Common myeloid progenitor, CD34-positive (primary cell): ENCODE results near the gene PDE11A.

Source experiments
- CTCF ChIA-PET: fragments of 350-600 bp; sonication (Branson Sonifier 250); formaldehyde crosslinking; loops from one replicate; lab custom pipeline; 2021; ENCODE audit warnings: antibody characterized with exemption; lab: Charles Lee
- POLR2A ChIA-PET: fragments of 350-600 bp; sonication (Branson Sonifier 250); formaldehyde crosslinking; loops from one replicate; lab custom pipeline; 2021; ENCODE audit warnings: antibody characterized with exemption; lab: Charles Lee
- DNase-seq, 3 donors: peaks; one replicate each; pipeline versions ENCODE4 v3.0.0 to v3.0.0-alpha.2; 2013
- H3K27ac ChIP-seq, 2 experiments: 1 replicate in 1 of 2; 2 replicates in 1 of 2; pipeline ENCODE4 v1.7.0; 2013; ENCODE audit warnings: inconsistent platforms in 2 of 2, low read length in 2 of 2, mild to moderate bottlenecking in 2 of 2, low read depth in 1 of 2, moderate library complexity in 1 of 2; ENCODE audit not compliant: severe bottlenecking in 2 of 2, insufficient read depth in 1 of 2, poor library complexity in 1 of 2
- H3K27me3 ChIP-seq, 5 experiments: replicated peaks in 2 of 5; 1 replicate in 3 of 5; 2 replicates in 2 of 5; pipeline versions ENCODE4 v1.6.1 to v1.7.0; 2013; ENCODE audit warnings: low read length in 4 of 5, mild to moderate bottlenecking in 2 of 5, moderate library complexity in 2 of 5, inconsistent platforms in 1 of 5; ENCODE audit not compliant: insufficient read depth in 5 of 5, control insufficient read depth in 4 of 5
- H3K36me3 ChIP-seq, 4 experiments: 1 replicate in 2 of 4; 2 replicates in 2 of 4; pipeline versions ENCODE4 v1.6.1 to v1.7.0; 2013; ENCODE audit warnings: low read length in 3 of 4, control low read depth in 1 of 4, mild to moderate bottlenecking in 1 of 4; ENCODE audit not compliant: control insufficient read depth in 4 of 4, insufficient read depth in 4 of 4
- H3K4me1 ChIP-seq, 4 experiments: 1 replicate in 3 of 4; 2 replicates in 1 of 4; pipeline versions ENCODE4 v1.6.1 to v1.7.1; 2013; ENCODE audit warnings: low read length in 3 of 4, mild to moderate bottlenecking in 3 of 4, control low read depth in 1 of 4, inconsistent platforms in 1 of 4, moderate library complexity in 1 of 4; ENCODE audit not compliant: control insufficient read depth in 4 of 4, insufficient read depth in 4 of 4; ENCODE audit errors: control extremely low read depth in 1 of 4
- H3K4me3 ChIP-seq, 7 experiments: 1 replicate in 4 of 7; 2 replicates in 3 of 7; pipeline versions ENCODE4 v1.5.1 to v1.7.0; 2013; ENCODE audit warnings: mild to moderate bottlenecking in 7 of 7, low read length in 6 of 7, moderate library complexity in 6 of 7, inconsistent platforms in 2 of 7, low read depth in 2 of 7, control low read depth in 1 of 7; ENCODE audit not compliant: insufficient read depth in 4 of 7, control insufficient read depth in 1 of 7; ENCODE audit errors: extremely low read depth in 1 of 7
- H3K9me3 ChIP-seq, 5 experiments: 1 replicate in 4 of 5; 2 replicates in 1 of 5; pipeline versions ENCODE4 v1.6.1 to v1.7.1; 2013; ENCODE audit warnings: low read length in 4 of 5, mild to moderate bottlenecking in 2 of 5, inconsistent platforms in 1 of 5, low read depth in 1 of 5, moderate library complexity in 1 of 5; ENCODE audit not compliant: control insufficient read depth in 4 of 5, insufficient read depth in 2 of 5; ENCODE audit errors: control extremely low read depth in 1 of 5
- WGBS: methylation state at CpG from one replicate; pipeline ENCODE4 v1.1.5; 2013; ENCODE audit not compliant: insufficient coverage; 5-methylcytosine and 5-hydroxymethylcytosine counted together

PDE11A gene

GRCh38 chr2:178111743-178112142 lies 39.2 kb upstream of the PDE11A start:
- Histone ChIP-seq H3K4me1 (peaks cover 0 to 18% (median 8%) of the 10 kb centered on the region in 4 experiments), H3K27ac (no peak overlapping the region), H3K4me3 (peak overlapping the region in 4 of 7 experiments; percentile 80 to 100 (median 97)), H3K36me3 (peaks cover 0 to 4% (median 2%) of the 10 kb centered on the region in 4 experiments), H3K9me3 (no peaks in the 10 kb centered on the region), H3K27me3 (peaks cover 0 to 1% (median 0%) of the 10 kb centered on the region in 5 experiments)
- no peak for DNase-seq
- CTCF ChIA-PET, result interaction anchor here (0.6 to 2.3 kb wide), 16 partner anchors 10 to 310 kb away, joined by 3 to 9 read pairs (median 4); no protein-coding TSS in a partner anchor
- WGBS, result 100% methylated on average over 1 of the region's 1 CpG
- POLR2A ChIA-PET, result no interaction called here

- ChIA-PET POLR2A (interaction anchor here (0.9 kb wide), 1 partner anchor 31 kb away, joined by 3 read pairs; no protein-coding TSS in a partner anchor), CTCF (interaction anchor here (0.6 to 2.3 kb wide), 11 partner anchors 8 to 308 kb away, joined by 3 to 9 read pairs (median 4); no protein-coding TSS in a partner anchor)
- DNase-seq, result no peak
- WGBS, result 64% methylated on average over 2 of the region's 4 CpGs
- no peak overlapping the region for H3K4me3 ChIP-seq
- peaks cover 0 to 18% (median 8%) of the 10 kb centered on the region in 4 experiments for H3K4me1 ChIP-seq
- H3K36me3 ChIP-seq, result no peaks in the 10 kb centered on the region
- no peak overlapping the region for H3K27ac ChIP-seq
- H3K27me3 ChIP-seq, result peaks cover 0 to 1% (median 0%) of the 10 kb centered on the region in 5 experiments
- no peaks in the 10 kb centered on the region for H3K9me3 ChIP-seq
These were observed 38.1 kb upstream of the PDE11A start for GRCh38 chr2:178110681-178111080.

- peak; percentile 46 to 74 (median 70) for DNase-seq
- CTCF ChIA-PET, result interaction anchor here (0.9 to 1.5 kb wide), 4 partner anchors 9 to 99 kb away, joined by 3 to 8 read pairs (median 4); no protein-coding TSS in a partner anchor
These were observed 37.2 kb upstream of the PDE11A start for GRCh38 chr2:178109813-178110212.

GRCh38 chr2:178108176-178108575 lies 35.6 kb upstream of the PDE11A start:
- no peak for DNase-seq
- ChIA-PET CTCF (interaction anchor here (0.6 kb wide), 1 partner anchor 428 kb away, joined by 3 read pairs; no protein-coding TSS in a partner anchor), POLR2A (no interaction called here)
- Histone ChIP-seq H3K4me1 (peaks cover 0 to 10% (median 2%) of the 10 kb centered on the region in 4 experiments), H3K36me3 (no peaks in the 10 kb centered on the region), H3K27ac (no peak overlapping the region), H3K27me3 (peaks cover 0 to 1% (median 0%) of the 10 kb centered on the region in 5 experiments), H3K4me3 (no peak overlapping the region), H3K9me3 (no peaks in the 10 kb centered on the region)
- WGBS, result 90% methylated on average over 18 of the region's 21 CpGs

More at GRCh38 chr2:178109813-178110212, 37.2 kb upstream of the PDE11A start:
- no CpG with 5 or more reads among the region's 1 CpG for WGBS
- peaks cover 0 to 1% (median 0%) of the 10 kb centered on the region in 5 experiments for H3K27me3 ChIP-seq
- no peaks in the 10 kb centered on the region for H3K36me3 ChIP-seq
- H3K4me1 ChIP-seq, result peaks cover 0 to 19% (median 8%) of the 10 kb centered on the region in 4 experiments
- H3K27ac ChIP-seq, result no peak overlapping the region
- H3K4me3 ChIP-seq, result no peak overlapping the region
- H3K9me3 ChIP-seq, result no peaks in the 10 kb centered on the region
- POLR2A ChIA-PET, result interaction anchor here (0.9 kb wide), 1 partner anchor 31 kb away, joined by 3 read pairs; no protein-coding TSS in a partner anchor

- DNase-seq, result no peak
- Histone ChIP-seq H3K27me3 (peaks cover 0 to 1% (median 0%) of the 10 kb centered on the region in 5 experiments), H3K27ac (no peak overlapping the region), H3K36me3 (no peaks in the 10 kb centered on the region), H3K9me3 (no peaks in the 10 kb centered on the region), H3K4me3 (no peak overlapping the region), H3K4me1 (peaks cover 0 to 1% (median 0%) of the 10 kb centered on the region in 4 experiments)
- CTCF ChIA-PET, result interaction anchor here (0.8 kb wide), 1 partner anchor 312 kb away, joined by 4 read pairs; no protein-coding TSS in a partner anchor
- 100% methylated on average over 1 of the region's 2 CpGs for WGBS
- POLR2A ChIA-PET, result no interaction called here
These were observed 33.5 kb upstream of the PDE11A start for GRCh38 chr2:178106053-178106452.

GRCh38 chr2:178105566-178105965 lies 33.0 kb upstream of the PDE11A start:
- DNase-seq, result no peak
- Histone ChIP-seq H3K27ac (no peak overlapping the region), H3K27me3 (peaks cover 0 to 1% (median 0%) of the 10 kb centered on the region in 5 experiments), H3K9me3 (no peaks in the 10 kb centered on the region), H3K36me3 (no peaks in the 10 kb centered on the region), H3K4me1 (peaks cover 0 to 1% (median 0%) of the 10 kb centered on the region in 4 experiments), H3K4me3 (no peak overlapping the region)
- ChIA-PET POLR2A (no interaction called here), CTCF (no interaction called here)
- no CpG with 5 or more reads among the region's 2 CpGs for WGBS
